Testis (tissue), 3 donors: ENCODE measurements around the gene FES. TPM values are rescaled to one million over a fixed set of nuclear protein-coding genes. Genes with fewer than 3 reads are reported as not detected.

Experiments used
- DNase-seq: peaks from one replicate; pipeline ENCODE4 v3.0.0-alpha.2; 2019
- H3K27ac ChIP-seq, 2 donors: fragments of 200-600 bp; sonication (generic); one replicate each; pipeline ENCODE4 v1.5.1; 2019
- H3K27me3 ChIP-seq: fragments of 200-600 bp; sonication (generic); one replicate; pipeline ENCODE4 v1.5.1; 2019
- H3K36me3 ChIP-seq: fragments of 200-600 bp; sonication (generic); one replicate; pipeline ENCODE4 v1.5.1; 2017; ENCODE audit warnings: low read depth; ENCODE audit errors: missing control alignments
- H3K4me1 ChIP-seq: fragments of 200-600 bp; sonication (generic); one replicate; pipeline ENCODE4 v1.5.1; 2019
- H3K4me3 ChIP-seq, 2 donors: fragments of 200-600 bp; sonication (generic); one replicate each; pipeline ENCODE4 v1.5.1; 2017 to 2019
- H3K9me3 ChIP-seq: fragments of 200-600 bp; sonication (generic); one replicate; pipeline ENCODE4 v1.5.1; 2017
- POLR2A ChIP-seq: fragments of 450-650 bp; IDR thresholded peaks from one replicate; pipeline ENCODE4 v1.6.1; 2017; ENCODE audit warnings: antibody characterized with exemption, mild to moderate bottlenecking, moderate library complexity
- WGBS, 2 donors: methylation state at CpG; one replicate each; pipeline ENCODE4 v1.1.5; 2018; 5-methylcytosine and 5-hydroxymethylcytosine counted together
- intact Hi-C: fragments of 100-400 bp; cut with DNase I; formaldehyde crosslinking; loops from one replicate; pipeline ENCODE4 v1.15.1; 2023; ENCODE audit warnings: low total_unique reads
- polyA plus RNA-seq: library from polyadenylated mRNA; stranded (reverse); fragments of 350-450 nt; fragmentation: Illumina TruSeq; extraction: RNeasy Lipid Tissue Mini Kit (QIAGEN cat#74804); gene quantifications from one replicate; pipeline ENCODE4 v1.2.3, GENCODE V29; 2014; ENCODE audit warnings: low read depth, low replicate concordance; ENCODE audit not compliant: insufficient read depth
- total RNA-seq, 2 donors: library from RNA; depleted of rRNA; stranded (reverse); fragments of >200 nt; gene quantifications; one replicate each; pipeline ENCODE4 v1.2.3, GENCODE V29; 2016
- TF ChIP-seq, protein P1 (sequence below), 3 experiments: fragments of 450-650 bp in 2 of 3; fragments of 200-600 bp in 1 of 3; sonication (generic) in 1 of 3; IDR thresholded peaks; one replicate each; pipeline ENCODE4 v1.5.1; 2016 to 2019; ENCODE audit warnings: antibody characterized with exemption in 3 of 3, mild to moderate bottlenecking in 2 of 3, moderate library complexity in 1 of 3

FES gene
- total and polyA plus RNA-seq, 3 donors from 2014 or later = 14.4 to 23.1 (median 18.6) TPM

DNA sequence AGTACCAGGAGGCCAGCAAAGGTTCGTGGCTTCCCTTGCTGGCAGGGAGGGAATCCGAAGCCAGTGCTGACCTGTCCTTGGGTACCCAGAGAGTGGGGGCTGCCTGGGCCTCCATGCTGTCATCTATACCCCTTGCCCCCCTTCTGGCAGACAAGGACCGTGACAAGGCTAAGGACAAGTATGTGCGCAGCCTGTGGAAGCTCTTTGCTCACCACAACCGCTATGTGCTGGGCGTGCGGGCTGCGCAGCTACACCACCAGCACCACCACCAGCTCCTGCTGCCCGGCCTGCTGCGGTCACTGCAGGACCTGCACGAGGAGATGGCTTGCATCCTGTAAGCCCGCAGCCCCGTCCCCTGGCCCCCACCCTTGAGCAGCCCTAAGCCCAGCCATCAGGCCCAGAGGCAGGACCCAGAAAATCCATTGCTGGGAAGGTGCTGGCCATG is 2.8 kb downstream of the FES start:
- TF ChIP-seq POLR2A = no peak
- TF ChIP-seq, protein P1, sequence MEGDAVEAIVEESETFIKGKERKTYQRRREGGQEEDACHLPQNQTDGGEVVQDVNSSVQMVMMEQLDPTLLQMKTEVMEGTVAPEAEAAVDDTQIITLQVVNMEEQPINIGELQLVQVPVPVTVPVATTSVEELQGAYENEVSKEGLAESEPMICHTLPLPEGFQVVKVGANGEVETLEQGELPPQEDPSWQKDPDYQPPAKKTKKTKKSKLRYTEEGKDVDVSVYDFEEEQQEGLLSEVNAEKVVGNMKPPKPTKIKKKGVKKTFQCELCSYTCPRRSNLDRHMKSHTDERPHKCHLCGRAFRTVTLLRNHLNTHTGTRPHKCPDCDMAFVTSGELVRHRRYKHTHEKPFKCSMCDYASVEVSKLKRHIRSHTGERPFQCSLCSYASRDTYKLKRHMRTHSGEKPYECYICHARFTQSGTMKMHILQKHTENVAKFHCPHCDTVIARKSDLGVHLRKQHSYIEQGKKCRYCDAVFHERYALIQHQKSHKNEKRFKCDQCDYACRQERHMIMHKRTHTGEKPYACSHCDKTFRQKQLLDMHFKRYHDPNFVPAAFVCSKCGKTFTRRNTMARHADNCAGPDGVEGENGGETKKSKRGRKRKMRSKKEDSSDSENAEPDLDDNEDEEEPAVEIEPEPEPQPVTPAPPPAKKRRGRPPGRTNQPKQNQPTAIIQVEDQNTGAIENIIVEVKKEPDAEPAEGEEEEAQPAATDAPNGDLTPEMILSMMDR (IDR thresholded peaks at IDR 0.05) = no peak
- intact Hi-C loops = loop anchor here (10.0 kb wide), 1 partner anchor 242 kb away; no protein-coding TSS in a partner anchor
- 83 to 92% methylated on average over 9 to 13 of the region's 13 CpGs for WGBS, 2 donors
- DNase-seq = no peak
- no peaks in the 10 kb centered on the region for H3K27me3 ChIP-seq
- H3K4me1 ChIP-seq = peaks cover 31% of the 10 kb centered on the region
- H3K27ac ChIP-seq = no peak overlapping the region
- no peaks in the 10 kb centered on the region for H3K9me3 ChIP-seq
- H3K4me3 ChIP-seq = no peak overlapping the region
- H3K36me3 ChIP-seq = no peaks in the 10 kb centered on the region

DNA sequence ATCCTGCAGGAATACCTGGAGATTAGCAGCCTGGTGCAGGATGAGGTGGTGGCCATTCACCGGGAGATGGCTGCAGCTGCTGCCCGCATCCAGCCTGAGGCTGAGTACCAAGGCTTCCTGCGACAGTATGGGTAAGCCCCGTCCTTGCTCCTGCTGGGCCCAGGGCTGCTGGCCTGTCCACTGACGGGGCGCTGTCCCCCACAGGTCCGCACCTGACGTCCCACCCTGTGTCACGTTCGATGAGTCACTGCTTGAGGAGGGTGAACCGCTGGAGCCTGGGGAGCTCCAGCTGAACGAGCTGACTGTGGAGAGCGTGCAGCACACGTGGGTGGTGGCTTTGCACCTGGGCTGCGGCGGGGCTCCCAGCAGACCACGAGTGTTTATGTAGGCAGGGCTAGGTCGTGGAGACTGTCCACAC is 5.0 kb downstream of the FES start:
- H3K4me3 ChIP-seq = no peak overlapping the region
- H3K4me1 ChIP-seq = peaks cover 20% of the 10 kb centered on the region
- no peak for DNase-seq
- no peaks in the 10 kb centered on the region for H3K9me3 ChIP-seq
- intact Hi-C loops = loop anchor here (10.0 kb wide), 1 partner anchor 245 kb away; no protein-coding TSS in a partner anchor
- H3K27me3 ChIP-seq = no peaks in the 10 kb centered on the region
- H3K36me3 ChIP-seq = no peaks in the 10 kb centered on the region
- no peak overlapping the region for H3K27ac ChIP-seq
- TF ChIP-seq, protein P1 (IDR thresholded peaks at IDR 0.05) = no peak
- no peak for TF ChIP-seq POLR2A
- 80 to 90% methylated on average over 1 to 18 of the region's 18 CpGs for WGBS, 2 donors

DNA sequence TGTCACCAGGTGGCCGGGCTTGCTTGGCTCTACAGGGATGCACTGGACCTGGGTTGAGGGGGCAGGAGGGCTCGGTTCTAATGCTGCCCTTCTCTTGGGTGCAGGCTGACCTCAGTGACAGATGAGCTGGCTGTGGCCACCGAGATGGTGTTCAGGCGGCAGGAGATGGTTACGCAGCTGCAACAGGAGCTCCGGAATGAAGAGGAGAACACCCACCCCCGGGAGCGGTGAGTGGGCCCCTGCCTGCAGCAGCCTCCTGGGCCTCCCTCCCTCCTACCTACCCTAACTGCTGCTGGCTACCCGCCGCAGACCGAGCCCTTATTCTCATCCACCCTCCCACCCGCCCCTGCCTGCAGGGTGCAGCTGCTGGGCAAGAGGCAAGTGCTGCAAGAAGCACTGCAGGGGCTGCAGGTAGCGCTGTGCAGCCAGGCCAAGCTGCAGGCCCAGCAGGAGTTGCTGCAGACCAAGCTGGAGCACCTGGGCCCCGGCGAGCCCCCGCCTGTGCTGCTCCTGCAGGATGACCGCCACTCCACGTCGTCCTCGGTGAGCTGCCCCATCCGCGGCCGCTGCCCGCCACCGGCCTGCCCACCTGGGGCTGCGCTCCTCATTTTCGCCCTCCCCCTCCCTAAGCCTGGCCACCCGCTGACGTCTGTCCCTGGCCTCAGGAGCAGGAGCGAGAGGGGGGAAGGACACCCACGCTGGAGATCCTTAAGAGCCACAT is 5.6 kb downstream of the FES start:
- intact Hi-C loops = loop anchor here (10.0 kb wide), 1 partner anchor 245 kb away; no protein-coding TSS in a partner anchor
- Histone ChIP-seq H3K4me3 (no peak overlapping the region), H3K36me3 (no peaks in the 10 kb centered on the region), H3K4me1 (peaks cover 14% of the 10 kb centered on the region), H3K27me3 (no peaks in the 10 kb centered on the region), H3K9me3 (no peaks in the 10 kb centered on the region), H3K27ac (no peak overlapping the region)
- TF ChIP-seq, protein P1 (IDR thresholded peaks at IDR 0.05) = no peak
- DNase-seq = no peak
- 88% methylated on average over 19 to 28 of the region's 31 CpGs for WGBS, 2 donors

DNA sequence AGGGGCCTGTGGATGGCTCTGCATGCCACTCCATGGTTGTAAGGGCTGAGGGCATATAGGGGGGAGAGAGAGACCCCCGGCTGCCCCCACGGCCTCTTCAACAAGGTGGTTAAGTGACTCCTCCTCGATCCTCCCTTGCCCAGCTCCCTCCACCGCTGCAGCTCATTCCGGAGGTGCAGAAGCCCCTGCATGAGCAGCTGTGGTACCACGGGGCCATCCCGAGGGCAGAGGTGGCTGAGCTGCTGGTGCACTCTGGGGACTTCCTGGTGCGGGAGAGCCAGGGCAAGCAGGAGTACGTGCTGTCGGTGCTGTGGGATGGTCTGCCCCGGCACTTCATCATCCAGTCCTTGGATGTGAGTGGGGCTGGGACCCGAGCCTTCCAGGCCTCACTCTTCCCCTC is 6.5 kb downstream of the FES start:
- no peak overlapping the region for H3K27ac ChIP-seq
- intact Hi-C loops = no loop called here
- H3K4me3 ChIP-seq = no peak overlapping the region
- H3K27me3 ChIP-seq = no peaks in the 10 kb centered on the region
- no peaks in the 10 kb centered on the region for H3K36me3 ChIP-seq
- TF ChIP-seq, protein P1 (IDR thresholded peaks at IDR 0.05) = no peak
- no peak for TF ChIP-seq POLR2A
- H3K4me1 ChIP-seq = peaks cover 9% of the 10 kb centered on the region
- DNase-seq = no peak
- H3K9me3 ChIP-seq = no peaks in the 10 kb centered on the region
- WGBS, 2 donors = 80 to 91% methylated on average over 2 to 12 of the region's 12 CpGs
